Mononuclear cell (primary cell): ENCODE measurements around the gene CCR3. TPM values are rescaled to one million over a fixed set of nuclear protein-coding genes. Genes with fewer than 3 reads are reported as not detected.

Experiments used
- H3K27me3 ChIP-seq: 2 replicates; pipeline ENCODE4 v1.6.0; 2011; ENCODE audit warnings: low read length, control low read depth; ENCODE audit not compliant: insufficient read depth
- H3K4me1 ChIP-seq: 2 replicates; pipeline ENCODE4 v1.5.1; 2011; ENCODE audit warnings: mild to moderate bottlenecking, low read length, control low read depth; ENCODE audit not compliant: insufficient read depth
- H3K4me3 ChIP-seq: 2 replicates; pipeline ENCODE4 v1.5.1; 2011; ENCODE audit warnings: mild to moderate bottlenecking, low read length, moderate library complexity
- H3K9me3 ChIP-seq: 2 replicates; pipeline ENCODE4 v1.5.1; 2011; ENCODE audit warnings: low read depth, mild to moderate bottlenecking, control low read depth, low read length
- total RNA-seq: library from RNA; depleted of rRNA; stranded (reverse); fragments of >200 nt; gene quantifications from one replicate; pipeline ENCODE4 v1.2.3, GENCODE V29; 2012

The CCR3 gene
- total RNA-seq, 1 donor = 0.52 TPM

DNA sequence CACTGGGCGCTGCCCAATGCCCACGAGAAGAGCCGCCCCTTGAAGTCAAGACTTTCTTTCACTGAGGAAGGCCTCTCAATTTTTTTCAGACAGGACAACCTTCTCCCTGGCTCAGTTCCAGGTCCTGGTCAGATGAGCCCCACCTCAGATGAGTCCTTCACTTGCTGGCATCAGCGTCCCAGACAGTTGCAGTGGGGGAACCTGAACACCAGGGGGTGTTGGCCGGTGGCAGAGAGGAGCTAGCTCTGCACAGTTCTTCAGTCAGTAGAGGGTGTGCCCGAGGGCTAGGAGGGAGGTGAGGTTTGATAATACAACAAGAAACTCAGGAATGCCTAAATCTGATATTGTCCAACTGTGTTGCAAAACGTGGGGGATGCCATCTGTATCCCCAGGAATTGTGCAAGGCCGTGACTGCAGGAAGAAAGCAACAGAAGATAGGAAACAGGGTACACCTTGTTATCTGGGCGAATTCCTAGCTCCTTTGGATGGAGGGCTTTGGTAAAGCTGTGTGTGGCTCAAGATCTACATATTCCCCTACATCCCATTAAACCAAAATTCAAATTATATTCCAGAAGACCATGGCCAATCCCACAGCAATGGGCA, 34.3 kb downstream of the CCR3 start:
- no peaks in the 10 kb centered on the region for H3K9me3 ChIP-seq
- peaks cover 38% of the 10 kb centered on the region for H3K4me1 ChIP-seq

DNA sequence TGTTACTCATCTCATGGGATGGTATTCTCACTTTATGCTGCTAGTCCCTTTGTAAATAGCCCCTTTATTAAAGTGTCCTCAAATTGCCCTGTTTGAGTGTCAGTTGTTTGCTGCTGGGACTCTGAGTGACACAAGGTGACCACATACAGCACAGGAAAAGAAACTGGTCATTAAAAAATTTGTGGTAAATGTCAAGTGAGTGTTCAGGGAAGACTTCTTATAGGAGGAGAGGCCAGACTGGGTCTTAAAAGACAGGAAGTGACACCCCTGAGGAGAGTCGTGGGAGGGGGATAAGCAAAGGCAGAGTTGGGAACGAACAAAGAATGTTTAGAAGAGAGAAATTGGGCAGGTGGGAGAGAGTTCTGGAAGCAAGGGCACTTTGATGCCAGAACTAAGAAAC, 35.2 kb downstream of the CCR3 start:
- no peaks in the 10 kb centered on the region for H3K27me3 ChIP-seq
- no peaks in the 10 kb centered on the region for H3K9me3 ChIP-seq
- H3K4me3 ChIP-seq = no peak overlapping the region
- peaks cover 44% of the 10 kb centered on the region for H3K4me1 ChIP-seq

More for the DNA sequence above, 34.3 kb downstream of the CCR3 start:
- Histone ChIP-seq H3K4me3 (no peak overlapping the region), H3K27me3 (no peaks in the 10 kb centered on the region)

DNA sequence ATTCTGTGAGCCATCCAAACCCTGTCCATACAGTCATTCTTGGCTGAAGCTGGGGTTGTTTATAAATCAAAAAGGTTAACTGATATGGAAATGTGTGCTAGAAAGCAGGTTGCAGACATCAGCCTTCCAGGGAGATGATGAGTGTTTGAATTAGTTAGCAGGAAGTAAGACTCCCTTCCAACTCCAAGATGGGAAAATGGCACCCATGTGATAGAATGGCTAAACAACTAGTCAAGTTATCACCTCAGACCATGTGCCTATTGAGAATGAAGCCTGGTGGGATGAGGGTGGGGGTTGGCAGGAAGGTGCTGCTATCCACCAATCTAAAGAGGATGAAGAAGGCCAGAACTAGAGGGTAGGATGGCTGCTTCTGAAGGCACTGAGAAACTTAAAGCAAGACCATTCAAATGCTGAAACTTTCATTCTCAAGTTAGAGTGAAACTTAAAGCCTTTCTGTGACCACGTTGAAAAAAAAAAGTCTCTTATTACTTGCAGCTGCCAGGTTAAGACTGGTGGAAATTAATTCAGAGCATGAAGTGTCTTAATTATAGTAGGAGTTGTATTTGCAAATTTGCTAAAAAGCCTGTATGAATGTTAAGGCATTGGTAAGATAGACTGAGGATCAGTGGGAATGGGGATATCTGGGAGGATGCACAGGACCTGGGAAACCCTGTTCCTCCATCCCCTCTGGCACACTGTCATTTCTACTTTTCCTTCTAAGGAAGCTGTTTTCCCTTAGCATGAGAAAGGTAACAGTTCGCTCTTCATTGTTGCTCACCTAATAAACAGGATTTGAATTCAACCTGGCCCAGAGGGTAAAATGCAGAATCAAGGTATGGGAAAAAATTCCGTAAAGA, 36.8 kb downstream of the CCR3 start:
- Histone ChIP-seq H3K9me3 (no peaks in the 10 kb centered on the region), H3K27me3 (no peaks in the 10 kb centered on the region), H3K4me3 (no peak overlapping the region), H3K4me1 (peaks cover 59% of the 10 kb centered on the region)

DNA sequence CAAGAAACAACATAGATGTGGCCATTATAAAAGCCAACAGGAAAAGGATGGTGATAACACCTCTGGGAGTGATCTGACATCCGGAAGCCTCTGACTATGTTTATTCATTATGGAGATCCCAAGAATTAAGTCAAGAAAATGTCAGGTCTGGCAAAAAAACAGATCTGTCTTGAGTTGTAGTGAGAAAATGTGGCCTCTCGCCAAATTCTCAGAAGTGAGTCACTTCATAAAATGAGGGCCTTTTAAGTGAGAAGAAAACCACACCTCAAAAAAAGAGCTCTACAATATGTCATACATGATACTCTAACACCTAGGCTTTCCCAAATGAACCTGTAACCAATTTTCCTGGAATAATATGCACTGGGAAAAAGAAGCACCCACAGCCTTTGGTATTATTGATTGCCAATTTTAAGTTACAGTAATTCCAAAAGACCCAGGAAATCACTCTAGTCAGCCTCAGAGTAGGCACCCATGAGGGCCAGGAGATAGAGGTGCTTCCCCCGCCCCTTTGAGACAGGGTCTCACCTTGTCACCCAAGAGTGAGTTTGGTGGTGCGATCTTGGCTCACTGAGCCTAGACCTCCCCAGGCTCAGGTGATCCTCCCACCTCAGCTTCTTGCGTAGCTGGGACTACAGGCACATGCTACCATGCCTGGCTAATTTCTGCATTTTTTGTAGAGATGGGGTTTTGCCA, 38.0 kb downstream of the CCR3 start:
- no peaks in the 10 kb centered on the region for H3K27me3 ChIP-seq
- H3K4me1 ChIP-seq = peaks cover 69% of the 10 kb centered on the region
- H3K4me3 ChIP-seq = no peak overlapping the region
- H3K9me3 ChIP-seq = no peaks in the 10 kb centered on the region

DNA sequence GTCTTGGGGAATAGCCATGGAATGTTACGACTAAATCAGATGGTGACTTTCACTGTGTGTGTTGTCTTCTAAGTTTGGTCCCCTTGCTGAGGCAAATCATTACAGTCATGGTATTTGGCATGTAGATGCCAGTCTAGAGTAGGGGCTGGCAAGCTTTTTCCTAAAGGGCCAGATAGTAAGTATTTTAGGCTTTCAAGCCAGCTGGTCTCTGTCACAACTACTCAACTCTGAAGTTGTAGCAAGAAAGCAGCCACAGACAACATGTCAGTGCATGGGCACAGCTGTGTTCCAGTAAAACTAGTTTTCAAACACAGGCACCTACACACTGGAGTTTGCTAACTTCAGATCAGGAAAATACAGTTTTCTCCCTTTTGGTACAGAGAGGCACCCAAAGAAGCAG, 39.3 kb downstream of the CCR3 start:
- Histone ChIP-seq H3K9me3 (no peaks in the 10 kb centered on the region), H3K4me3 (no peak overlapping the region), H3K27me3 (no peaks in the 10 kb centered on the region), H3K4me1 (peaks cover 74% of the 10 kb centered on the region)

DNA sequence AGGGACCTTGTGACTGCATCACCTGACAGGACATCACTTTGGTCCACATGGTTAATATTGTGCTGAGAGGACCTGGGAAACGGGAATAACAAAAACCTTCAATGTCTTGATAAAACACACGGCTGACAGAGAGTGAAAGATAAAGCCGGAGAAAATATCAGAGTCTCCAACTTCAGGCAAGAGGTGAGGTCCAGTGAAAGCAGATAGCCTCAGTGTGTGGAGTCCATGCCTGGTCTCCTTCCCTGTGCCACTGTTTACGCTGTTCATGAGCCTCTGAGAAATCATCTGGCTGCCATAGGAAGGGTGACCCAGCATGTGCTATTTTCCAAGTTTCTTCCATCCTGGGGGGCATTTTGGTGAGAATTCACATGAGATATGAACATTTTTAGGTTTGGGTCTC, 39.8 kb downstream of the CCR3 start:
- no peaks in the 10 kb centered on the region for H3K27me3 ChIP-seq
- peaks cover 69% of the 10 kb centered on the region for H3K4me1 ChIP-seq
- H3K4me3 ChIP-seq = no peak overlapping the region
- no peaks in the 10 kb centered on the region for H3K9me3 ChIP-seq

DNA sequence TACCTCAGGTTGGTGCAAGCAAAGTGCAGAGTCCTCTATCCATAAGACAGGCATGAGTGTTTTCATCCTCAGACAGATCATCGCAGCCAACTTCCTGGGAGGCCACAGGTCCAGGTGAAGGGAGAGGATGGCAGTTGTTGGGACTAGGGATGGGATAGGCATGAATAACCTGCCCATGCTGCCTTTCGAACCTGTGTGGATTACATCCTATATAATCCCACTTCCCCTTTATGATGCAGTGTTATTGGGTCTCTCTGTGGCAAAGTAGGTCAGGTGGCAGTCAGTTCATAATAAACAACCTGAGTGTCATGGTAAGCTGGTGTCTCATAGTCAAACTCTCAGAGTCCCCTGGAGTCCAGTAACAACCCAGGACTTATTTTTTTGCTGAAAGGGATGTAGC, 40.4 kb downstream of the CCR3 start:
- Histone ChIP-seq H3K4me3 (no peak overlapping the region), H3K27me3 (no peaks in the 10 kb centered on the region), H3K4me1 (peaks cover 62% of the 10 kb centered on the region), H3K9me3 (no peaks in the 10 kb centered on the region)

DNA sequence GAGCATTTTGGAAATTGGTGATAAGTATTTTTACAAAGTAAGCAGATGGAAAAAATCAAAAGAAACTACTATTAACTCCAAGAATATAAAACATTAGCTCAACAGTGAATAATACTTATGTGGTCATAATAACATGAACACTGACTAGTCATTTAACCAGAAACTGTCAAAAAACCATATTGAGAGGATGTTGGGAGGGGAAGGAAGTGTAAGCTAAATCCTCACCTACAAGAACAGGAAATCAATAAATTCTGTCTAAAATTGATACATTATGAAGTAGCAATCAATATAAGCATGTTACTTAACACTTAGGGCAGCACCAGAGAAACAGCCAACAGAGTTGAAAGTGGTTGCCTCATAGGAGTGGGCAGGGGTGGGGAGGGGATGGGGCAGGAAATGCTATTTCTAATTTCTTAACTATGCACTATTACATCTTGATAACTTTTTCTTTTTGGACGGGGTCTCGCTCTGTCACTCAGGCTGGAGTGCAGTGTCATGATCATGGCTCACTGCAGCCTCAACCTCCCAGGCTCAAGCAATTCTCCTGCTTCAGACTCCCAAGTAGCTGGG, 41.7 kb downstream of the CCR3 start:
- no peak overlapping the region for H3K4me3 ChIP-seq
- peaks cover 56% of the 10 kb centered on the region for H3K4me1 ChIP-seq
- H3K27me3 ChIP-seq = no peaks in the 10 kb centered on the region
- H3K9me3 ChIP-seq = no peaks in the 10 kb centered on the region

DNA sequence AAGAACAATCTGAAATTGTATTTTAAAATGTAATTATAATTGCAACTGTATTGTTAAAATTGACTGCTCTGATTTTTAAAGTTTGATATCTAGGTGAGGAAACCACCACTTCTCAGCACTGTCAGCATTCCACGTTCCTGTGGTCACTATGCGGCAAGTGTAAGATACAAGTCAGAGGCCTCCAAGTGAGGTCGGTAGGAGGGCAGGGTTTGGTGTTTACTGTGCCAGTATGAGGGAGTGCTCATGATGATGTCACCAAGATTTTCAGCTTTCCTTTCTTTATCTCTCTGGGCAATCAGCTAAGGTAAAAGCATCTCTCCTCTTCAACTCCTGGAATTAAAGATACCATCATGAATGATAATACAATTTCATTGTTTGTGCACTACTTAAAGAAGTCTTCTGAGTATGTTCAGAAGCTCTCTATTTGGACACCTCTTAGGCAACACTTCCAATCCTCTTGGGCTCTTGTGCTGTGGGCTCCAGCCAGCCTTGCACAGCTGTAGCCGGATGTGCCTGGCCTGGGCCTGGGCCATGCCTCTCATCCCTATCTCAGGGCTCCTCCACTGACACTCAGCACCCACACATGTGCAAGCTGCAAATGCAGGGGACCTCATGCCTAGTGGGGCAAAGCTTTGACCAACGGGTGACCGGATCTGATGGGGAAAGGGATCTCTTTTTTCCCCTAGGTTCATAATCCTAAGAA, 42.9 kb downstream of the CCR3 start:
- Histone ChIP-seq H3K4me1 (peaks cover 56% of the 10 kb centered on the region), H3K4me3 (no peak overlapping the region), H3K27me3 (no peaks in the 10 kb centered on the region), H3K9me3 (no peaks in the 10 kb centered on the region)

DNA sequence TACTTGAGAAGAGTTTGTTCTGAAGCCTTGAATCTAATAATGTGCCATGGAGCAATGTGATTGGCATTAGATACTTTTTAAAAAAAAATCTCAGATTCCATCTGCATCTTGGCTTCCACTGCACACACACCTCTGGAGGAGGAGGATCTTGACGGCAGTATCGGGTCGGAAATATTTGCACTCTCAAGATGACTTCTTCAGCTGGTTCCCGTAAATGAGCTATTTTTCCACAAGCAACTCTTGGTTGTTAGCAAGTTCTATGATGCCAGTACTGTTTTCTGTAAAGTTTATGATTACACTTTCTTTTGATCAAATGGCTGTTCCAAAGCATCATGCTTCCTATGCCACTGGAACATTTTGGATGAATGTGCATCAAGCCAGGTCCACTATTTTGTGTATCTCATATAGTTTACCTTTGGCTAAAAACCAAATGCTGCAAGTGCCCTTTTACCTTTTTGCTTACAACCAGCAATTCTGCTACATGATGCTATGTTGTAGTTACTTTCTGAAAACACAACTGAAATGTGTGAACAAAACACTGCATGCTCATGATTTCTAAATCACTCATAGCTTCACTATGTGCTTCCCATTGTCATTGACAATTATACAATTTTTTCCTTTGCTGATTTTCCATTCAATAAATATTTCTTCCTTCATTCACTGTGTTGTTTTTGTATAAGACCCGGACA, 43.8 kb downstream of the CCR3 start:
- no peaks in the 10 kb centered on the region for H3K9me3 ChIP-seq

DNA sequence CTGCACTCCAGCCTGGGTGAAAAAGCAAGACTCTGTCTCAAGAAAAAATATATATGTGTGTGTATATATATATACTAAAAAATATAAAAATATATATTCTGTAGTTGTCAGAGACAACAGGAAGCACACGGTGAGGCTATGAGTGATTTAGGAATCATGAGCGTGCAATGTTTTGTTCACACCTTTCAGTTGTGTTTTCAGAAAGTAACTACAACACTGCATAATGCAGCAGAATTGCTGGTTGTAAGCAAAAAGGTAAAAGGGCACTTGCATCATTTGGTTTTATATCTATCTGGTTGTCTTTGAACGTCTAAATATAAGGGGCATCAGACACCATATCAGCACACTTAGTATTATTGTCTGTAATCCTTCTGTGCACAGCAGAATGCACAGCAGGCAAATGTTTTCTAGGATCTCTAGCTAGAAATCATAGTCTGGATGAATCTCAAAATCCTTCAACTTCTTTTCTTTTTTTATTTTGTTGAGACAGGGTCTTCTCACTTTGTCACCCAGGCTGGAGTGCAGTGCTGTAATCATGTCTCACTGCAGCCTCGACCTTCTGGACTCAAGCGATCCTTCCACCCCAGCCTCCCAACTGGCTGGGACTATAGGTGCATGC, 44.8 kb downstream of the CCR3 start:
- Histone ChIP-seq H3K9me3 (no peaks in the 10 kb centered on the region), H3K4me3 (no peak overlapping the region), H3K27me3 (no peaks in the 10 kb centered on the region), H3K4me1 (peaks cover 51% of the 10 kb centered on the region)

More for the DNA sequence above, 43.8 kb downstream of the CCR3 start:
- H3K4me3 ChIP-seq = no peak overlapping the region
- peaks cover 57% of the 10 kb centered on the region for H3K4me1 ChIP-seq
- no peaks in the 10 kb centered on the region for H3K27me3 ChIP-seq

DNA sequence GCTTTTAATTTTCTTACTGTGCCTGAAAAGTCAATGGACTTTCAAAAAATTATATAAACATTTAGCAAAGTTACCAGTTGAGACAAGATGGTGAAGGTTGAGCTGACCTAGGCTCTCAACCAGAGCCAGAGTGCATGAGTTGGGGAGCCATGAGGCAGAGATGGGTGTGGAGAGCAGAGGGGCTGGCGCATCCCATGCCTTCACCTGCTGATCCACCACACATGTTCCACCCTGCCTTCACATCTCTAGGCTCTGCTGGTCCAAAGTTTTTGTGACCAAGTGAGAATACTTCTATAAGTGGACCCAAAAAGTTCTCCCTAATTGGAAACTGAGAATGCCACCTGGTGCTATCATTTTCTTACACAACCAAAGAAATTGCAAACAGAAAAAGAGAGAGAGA, 47.3 kb downstream of the CCR3 start:
- no peaks in the 10 kb centered on the region for H3K9me3 ChIP-seq
- no peak overlapping the region for H3K4me3 ChIP-seq
- no peaks in the 10 kb centered on the region for H3K27me3 ChIP-seq
- H3K4me1 ChIP-seq = peaks cover 45% of the 10 kb centered on the region

DNA sequence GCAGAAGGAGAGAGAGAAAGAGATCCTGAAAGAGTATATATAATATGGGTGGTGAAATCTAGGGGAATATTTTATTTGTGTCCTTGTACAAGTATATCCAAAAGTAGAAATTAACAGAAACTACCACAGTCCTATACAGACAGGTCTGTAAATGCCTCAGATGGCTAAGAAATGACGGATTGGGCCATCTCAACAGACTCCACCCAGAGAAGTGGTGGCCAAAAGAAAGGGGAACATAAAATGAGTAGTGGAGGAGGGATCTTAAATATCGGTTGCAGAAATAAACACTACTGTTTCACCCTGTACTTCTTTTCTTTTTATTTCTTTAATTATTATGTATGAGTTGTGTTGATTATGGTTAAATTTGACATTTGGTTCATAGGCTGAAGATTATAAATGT, 47.7 kb downstream of the CCR3 start:
- Histone ChIP-seq H3K4me3 (no peak overlapping the region), H3K9me3 (no peaks in the 10 kb centered on the region), H3K27me3 (no peaks in the 10 kb centered on the region), H3K4me1 (peaks cover 46% of the 10 kb centered on the region)

DNA sequence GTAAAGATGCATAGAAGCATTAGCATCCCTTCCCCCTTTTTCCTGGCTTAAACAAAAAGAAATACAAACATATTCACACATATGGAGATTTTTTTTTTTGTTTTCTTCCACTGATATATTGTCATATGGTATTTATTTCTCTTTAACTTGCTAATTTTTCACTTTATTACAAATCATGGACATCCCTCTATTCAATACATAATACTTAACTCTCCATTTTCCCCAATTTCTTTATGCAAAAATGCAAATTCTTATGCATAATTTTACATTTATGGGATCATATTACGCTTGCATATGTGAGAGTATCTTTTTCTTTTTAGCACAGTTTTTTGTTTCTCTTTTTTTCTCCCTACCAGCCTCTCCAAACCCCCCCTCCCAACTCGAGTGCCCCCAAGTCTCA, 48.8 kb downstream of the CCR3 start:
- peaks cover 44% of the 10 kb centered on the region for H3K4me1 ChIP-seq
- no peak overlapping the region for H3K4me3 ChIP-seq
- H3K27me3 ChIP-seq = no peaks in the 10 kb centered on the region
- H3K9me3 ChIP-seq = no peaks in the 10 kb centered on the region
